Stimulated activated naive CD8-positive, alpha-beta T cell treated with anti-CD3 and anti-CD28 coated beads, Interleukin-15, Interleukin-2, amounts not matched to agents 100 U/mL and 50 U/mL, for 24 hours (primary cell): Measurements from ENCODE around the gene FERD3L.
"Not testable (repeated sequence)": the region's sequence is repeated elsewhere in the genome, so short reads cannot be mapped to it uniquely, and the experiment has no call there.

Source experiments
- ATAC-seq: fragments of 150-1000 bp; cut with Tn5 transposase; one replicate; pipeline ENCODE4 v1.10.0; 2021
- DNase-seq: peaks from one replicate; pipeline ENCODE4 v3.0.0; 2021

The FERD3L gene

GRCh38 chr7:19144661-19145433, at the start of gene FERD3L:
TSS of gene FERD3L (minus strand) at chr7:19145421. CDS start at chr7:19145362, 59 bp downstream.
- DNase-seq (no peak), ATAC-seq (no peak)

GRCh38 chr7:19194417-19194816, 49.2 kb upstream of the FERD3L start:
- DNase-seq, ATAC-seq: not testable (repeated sequence)

GRCh38 chr7:19181634-19182033, 36.4 kb upstream of the FERD3L start:
- no peak for DNase-seq
- no peak for ATAC-seq

- ATAC-seq (no peak), DNase-seq (no peak)
Observed at GRCh38 chr7:19178595-19178994, 33.4 kb upstream of the FERD3L start.

GRCh38 chr7:19177269-19177668, 32.0 kb upstream of the FERD3L start:
- ATAC-seq (no peak), DNase-seq (no peak)

- ATAC-seq = no peak
- no peak for DNase-seq
Observed at GRCh38 chr7:19175241-19175640, 30.0 kb upstream of the FERD3L start.

GRCh38 chr7:19161671-19162070, 16.4 kb upstream of the FERD3L start:
- ATAC-seq (no peak), DNase-seq (no peak)

- no peak for ATAC-seq
Observed at GRCh38 chr7:19146699-19147098, 1.5 kb upstream of the FERD3L start.

GRCh38 chr7:19145434-19146115, 354 bp upstream of the FERD3L start:
- ATAC-seq (no peak), DNase-seq (no peak)

More at GRCh38 chr7:19146699-19147098, 1.5 kb upstream of the FERD3L start:
- DNase-seq = no peak

- no peak for DNase-seq
- ATAC-seq = no peak
Observed at GRCh38 chr7:19143881-19144574, 1.2 kb downstream of the FERD3L start.

GRCh38 chr7:19139706-19140327, 5.4 kb downstream of the FERD3L start:
- ATAC-seq (no peak), DNase-seq (no peak)

GRCh38 chr7:19133886-19134285, 11.3 kb downstream of the FERD3L start:
- DNase-seq = no peak
- no peak for ATAC-seq

GRCh38 chr7:19133390-19133789, 11.8 kb downstream of the FERD3L start:
- DNase-seq = no peak
- ATAC-seq = no peak

GRCh38 chr7:19128856-19129255, 16.4 kb downstream of the FERD3L start:
- ATAC-seq = no peak
- DNase-seq = no peak

- DNase-seq = no peak
Observed at GRCh38 chr7:19121977-19122588, 23.1 kb downstream of the FERD3L start.

GRCh38 chr7:19119870-19120486, 25.2 kb downstream of the FERD3L start:
- no peak for DNase-seq
- ATAC-seq = no peak

More at GRCh38 chr7:19121977-19122588, 23.1 kb downstream of the FERD3L start:
- ATAC-seq = no peak

- ATAC-seq (no peak), DNase-seq (no peak)
Observed at GRCh38 chr7:19119372-19119771, 25.8 kb downstream of the FERD3L start.

- no peak for DNase-seq
- no peak for ATAC-seq
Observed at GRCh38 chr7:19118636-19119371, 26.4 kb downstream of the FERD3L start.

- no peak for ATAC-seq
- no peak for DNase-seq
Observed at GRCh38 chr7:19117870-19118608, 27.2 kb downstream of the FERD3L start.
